ENCODE results near the gene JMJD8. TPM values are rescaled to one million over a fixed set of nuclear protein-coding genes. Genes with fewer than 3 reads are reported as not detected.
"Not testable (repeated sequence)": the region's sequence is repeated elsewhere in the genome, so short reads cannot be mapped to it uniquely, and the experiment has no call there.

JMJD8 gene
- total RNA-seq, 1 donor from 2014 or later: 28.8 TPM

GRCh38 chr16:722835-723633, 38.9 kb upstream of the JMJD8 start:
- no peak for DNase-seq (ENCODE audit: low read depth, low spot score)

DNA sequence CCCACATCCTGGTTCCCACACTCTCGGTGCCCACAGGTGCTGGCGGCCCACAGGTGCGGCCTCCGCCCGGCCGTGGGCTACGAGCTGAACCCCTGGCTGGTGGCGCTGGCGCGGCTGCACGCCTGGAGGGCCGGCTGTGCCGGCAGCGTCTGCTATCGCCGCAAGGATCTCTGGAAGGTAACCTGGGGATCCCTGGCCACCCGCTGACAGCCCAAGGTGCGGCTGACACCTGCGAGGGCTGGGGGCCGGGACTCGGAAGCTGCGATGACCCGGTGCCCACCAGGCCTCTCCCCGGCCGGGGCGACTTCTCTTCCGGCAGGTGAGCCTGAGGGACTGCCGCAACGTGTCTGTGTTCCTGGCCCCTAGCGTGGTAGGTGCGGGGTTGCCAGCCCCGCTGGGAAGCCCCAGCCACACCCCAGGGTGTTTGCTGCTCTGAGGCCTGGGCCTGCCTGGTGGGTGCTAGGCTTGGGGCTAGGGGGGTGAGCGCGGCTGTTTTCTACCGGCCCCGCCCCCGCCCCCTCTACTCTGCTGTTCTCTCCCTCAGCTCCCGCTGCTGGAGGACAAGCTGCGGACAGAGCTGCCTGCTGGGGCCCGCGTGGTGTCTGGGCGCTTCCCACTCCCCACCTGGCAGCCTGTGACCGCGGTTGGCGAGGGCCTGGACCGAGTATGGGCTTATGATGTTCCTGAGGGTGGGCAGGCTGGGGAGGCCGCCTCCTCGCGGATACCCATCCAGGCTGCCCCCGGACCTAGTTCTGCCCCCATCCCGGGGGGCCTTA, 37.8 kb upstream of the JMJD8 start:
- no peak for DNase-seq (ENCODE audit: low read depth, low spot score)

DNA sequence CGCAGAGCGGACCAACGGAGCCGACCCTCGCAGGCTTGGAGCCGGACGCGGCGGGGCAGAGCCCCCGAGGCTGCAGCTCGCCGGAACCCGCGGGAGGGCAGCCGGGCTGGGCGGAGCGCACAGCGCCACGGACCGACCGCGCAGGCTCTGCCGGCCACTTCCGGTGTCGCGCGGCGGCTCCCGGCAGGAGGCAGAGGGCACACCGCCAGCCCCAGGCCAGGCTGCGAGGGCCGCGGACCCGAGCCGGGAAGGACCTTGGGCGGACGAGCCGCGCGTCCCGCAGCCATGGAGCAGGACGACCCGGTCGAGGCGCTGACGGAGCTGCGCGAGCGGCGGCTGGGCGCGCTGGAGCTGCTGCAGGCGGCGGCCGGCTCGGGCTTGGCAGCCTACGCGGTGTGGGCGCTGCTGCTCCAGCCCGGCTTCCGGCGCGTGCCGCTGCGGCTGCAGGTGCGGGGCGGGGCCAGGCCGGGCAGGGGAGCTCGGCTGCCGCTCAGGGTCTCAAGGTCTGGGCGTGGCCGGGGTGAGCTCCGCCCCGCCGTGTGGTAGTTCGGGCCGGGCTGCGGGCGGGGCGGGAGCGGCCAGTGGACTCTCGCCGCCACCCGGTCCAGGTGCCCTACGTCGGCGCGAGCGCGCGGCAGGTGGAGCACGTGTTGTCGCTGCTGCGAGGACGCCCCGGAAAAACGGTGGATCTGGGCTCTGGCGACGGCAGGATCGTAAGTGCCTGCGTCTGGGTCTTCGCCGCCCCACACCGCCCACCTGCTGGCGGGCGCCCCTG, 37.0 kb upstream of the JMJD8 start, which contains the start of gene ANTKMT:
Gene ANTKMT, plus strand, starts transcription at position 157 of the 775 bp plus-strand sequence. Its CDS starts 129 bp downstream, at position 286.
- no peak for DNase-seq (ENCODE audit: low read depth, low spot score)

DNA sequence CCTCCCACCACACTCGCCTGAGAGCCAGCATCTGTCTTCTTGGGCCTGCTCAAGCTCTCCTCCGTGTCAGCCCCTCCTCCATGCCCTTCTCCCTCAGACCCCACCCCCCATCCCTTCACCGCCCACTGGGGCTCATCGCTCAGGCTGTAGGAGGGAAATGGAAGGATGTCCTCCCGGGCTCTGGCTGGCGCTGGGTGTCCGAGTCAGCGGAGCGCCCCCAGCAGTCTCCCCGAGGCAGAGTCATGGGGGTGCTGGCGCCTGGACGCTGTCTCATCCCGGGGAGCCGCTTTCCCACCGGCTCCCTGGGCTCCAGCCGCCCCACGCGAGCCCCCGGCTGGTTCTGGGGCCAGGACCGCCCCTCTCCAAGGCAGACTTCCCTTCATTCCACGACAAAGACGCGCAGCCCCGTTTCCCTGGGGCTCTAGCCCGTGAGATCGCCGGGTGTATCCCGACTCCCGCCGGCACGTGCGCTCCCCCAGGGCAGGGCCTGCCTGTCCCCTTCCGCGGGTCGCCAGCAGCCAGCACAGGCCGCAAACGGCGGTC, 36.4 kb upstream of the JMJD8 start:
- no peak for DNase-seq (ENCODE audit: low read depth, low spot score)

DNA sequence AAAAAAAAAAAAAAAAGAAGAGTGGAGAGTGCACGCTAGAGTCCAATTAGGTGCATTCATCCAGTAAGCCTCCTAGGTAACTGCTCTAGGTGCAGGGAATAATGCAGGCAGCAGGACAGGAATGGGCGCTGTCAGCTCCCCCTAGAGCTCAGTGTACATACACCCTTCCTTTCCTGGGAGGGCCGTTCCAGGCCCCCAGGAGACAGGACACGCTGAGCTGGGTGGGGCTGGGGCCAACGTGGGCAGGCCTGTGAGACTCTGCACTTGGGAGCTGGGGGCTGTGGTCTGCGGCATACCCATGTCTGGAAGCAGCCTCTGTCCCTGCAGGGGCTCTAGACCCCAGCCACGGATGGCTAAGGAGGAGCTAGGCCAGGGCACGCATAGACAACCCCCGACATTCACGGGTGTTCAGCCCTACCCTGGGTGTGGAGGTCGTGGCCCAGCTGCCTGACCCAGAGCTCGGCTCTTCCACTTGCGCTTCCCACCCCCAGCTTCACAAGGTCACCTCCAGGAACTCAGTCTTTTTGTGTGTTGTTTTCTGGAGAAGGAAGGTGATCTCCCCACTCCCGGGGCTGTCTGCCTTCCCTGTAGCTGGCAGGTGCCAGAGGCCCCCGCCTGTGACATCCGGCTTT, 35.8 kb upstream of the JMJD8 start:
- DNase-seq (ENCODE audit: low read depth, low spot score): no peak

GRCh38 chr16:718922-719321, 34.8 kb upstream of the JMJD8 start:
- DNase-seq (ENCODE audit: low read depth, low spot score): no peak

- no peak for DNase-seq (ENCODE audit: low read depth, low spot score)
Observed at GRCh38 chr16:718389-718788, 34.3 kb upstream of the JMJD8 start.

DNA sequence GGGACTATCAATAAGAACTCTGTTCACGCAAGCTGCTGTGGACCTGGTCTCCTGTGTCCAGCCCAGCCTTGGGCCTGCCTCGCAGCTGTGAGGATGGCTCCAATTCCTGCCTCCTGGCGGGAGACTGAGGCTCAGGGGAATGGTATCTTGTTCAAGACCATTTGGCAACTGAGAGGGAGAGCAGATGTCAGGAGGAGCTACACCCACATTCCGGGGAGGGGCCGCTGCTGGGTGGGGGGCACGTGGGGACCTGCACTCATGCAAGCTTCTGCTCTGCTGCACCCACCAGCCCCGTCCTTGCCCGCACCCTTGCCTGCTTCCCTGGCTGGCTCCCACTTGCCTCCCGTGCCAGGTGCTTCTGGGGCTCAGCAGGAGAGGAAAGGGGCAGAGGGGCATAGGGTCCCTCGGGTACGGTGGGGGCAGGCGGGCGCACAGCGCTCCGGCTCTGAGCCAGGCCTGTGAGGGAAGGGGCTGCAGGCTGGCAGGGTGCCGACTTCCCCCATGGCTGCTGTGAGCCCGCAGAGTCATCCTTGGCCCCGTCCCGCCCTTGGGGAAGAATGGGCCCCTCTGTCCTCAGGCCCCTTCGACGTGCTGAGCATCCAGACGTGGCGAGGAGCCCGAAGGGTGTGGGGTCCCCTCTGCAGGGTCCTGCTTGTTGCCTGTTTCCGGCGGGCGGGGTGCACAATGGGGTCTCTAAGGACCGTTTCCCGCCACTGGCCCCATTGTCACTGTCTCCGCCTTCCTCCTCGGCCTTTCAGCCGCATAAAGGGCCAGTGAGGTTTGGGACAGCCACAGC, 33.5 kb upstream of the JMJD8 start:
- DNase-seq (ENCODE audit: low read depth, low spot score): no peak

- DNase-seq (ENCODE audit: low read depth, low spot score): no peak
Observed at GRCh38 chr16:716768-717325, 32.7 kb upstream of the JMJD8 start.

- no peak for DNase-seq (ENCODE audit: low read depth, low spot score)
Observed at GRCh38 chr16:716200-716568, 32.0 kb upstream of the JMJD8 start.

DNA sequence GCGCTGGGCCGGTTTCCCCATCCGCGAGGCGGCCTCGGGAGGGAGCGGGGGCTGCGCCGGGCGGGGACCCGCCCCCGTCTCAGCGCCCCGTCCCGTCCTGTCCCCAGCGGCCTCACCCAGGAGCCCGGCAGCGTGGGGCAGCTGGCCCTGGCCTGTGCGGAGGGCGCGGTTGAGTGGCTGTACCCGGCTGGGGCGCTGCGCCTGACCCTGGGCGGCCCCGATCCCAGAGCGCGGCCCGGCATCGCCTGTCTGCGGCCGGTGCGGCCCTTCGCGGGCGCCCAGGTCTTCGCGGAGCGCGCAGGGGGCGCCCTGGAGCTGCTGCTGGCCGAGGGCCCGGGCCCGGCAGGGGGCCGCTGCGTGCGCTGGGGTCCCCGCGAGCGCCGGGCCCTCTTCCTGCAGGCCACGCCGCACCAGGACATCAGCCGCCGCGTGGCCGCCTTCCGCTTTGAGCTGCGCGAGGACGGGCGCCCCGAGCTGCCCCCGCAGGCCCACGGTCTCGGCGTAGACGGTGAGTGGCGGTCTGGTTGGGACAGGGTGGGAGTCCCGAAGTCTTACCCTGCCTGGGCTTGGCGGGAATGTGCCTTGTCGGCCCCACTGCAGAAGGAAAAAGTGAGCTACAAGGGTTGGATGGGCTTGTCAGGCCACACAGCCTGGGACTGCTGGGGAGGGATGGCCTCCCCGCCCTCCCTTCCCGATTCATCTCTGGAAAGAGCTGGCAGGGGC, 31.5 kb upstream of the JMJD8 start:
- no peak for DNase-seq (ENCODE audit: low read depth, low spot score)

DNA sequence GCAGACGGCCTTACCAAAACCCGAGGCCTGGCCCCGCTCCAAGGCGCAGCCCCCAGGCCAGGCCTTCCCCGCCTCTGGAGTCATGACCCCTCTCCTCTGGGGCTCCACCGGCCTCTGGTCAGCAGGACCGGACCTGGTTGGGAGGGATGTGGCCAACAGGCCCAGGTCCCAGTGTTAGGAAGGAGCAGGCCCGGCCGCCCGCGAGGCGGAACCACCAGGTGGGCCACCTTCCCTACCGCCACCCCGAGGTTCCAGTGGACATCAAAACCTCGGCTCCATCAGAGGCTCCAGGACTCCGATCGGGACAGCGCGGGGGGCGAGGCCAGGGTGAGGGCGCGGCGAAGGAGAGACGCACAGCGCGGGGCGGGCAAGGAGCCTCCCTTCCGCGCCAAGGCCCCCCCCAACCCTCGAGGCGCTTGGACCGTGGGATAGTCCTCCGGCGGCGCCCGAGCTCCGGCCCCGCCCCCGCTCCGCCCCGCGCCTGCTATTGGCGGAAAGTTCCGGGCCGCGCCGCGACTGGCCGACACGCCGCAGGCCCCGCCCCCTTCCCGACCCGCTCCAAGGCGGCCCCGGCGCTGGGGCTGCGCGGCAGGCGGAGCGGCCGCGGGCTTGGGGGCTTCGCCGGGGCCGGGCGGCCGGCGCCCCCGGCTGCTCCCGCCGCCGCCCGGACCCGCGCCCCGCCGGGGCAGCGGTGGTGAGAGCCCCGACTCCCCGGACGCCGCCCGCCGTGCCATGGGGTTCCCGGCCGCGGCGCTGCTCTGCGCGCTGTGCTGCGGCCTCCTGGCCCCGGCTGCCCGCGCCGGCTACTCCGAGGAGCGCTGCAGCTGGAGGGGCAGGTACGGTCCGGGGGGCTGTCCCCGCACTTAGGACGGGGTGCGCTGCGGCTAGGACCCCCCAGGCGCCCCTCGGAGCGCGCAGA, 30.7 kb upstream of the JMJD8 start, which contains the start of gene METRN:
Gene METRN, plus strand, starts transcription at position 561 of the 919 bp plus-strand sequence. Its CDS starts 172 bp downstream, at position 733.
- DNase-seq (ENCODE audit: low read depth, low spot score): no peak

GRCh38 chr16:714079-714478, 29.9 kb upstream of the JMJD8 start:
- DNase-seq (ENCODE audit: low read depth, low spot score): no peak

DNA sequence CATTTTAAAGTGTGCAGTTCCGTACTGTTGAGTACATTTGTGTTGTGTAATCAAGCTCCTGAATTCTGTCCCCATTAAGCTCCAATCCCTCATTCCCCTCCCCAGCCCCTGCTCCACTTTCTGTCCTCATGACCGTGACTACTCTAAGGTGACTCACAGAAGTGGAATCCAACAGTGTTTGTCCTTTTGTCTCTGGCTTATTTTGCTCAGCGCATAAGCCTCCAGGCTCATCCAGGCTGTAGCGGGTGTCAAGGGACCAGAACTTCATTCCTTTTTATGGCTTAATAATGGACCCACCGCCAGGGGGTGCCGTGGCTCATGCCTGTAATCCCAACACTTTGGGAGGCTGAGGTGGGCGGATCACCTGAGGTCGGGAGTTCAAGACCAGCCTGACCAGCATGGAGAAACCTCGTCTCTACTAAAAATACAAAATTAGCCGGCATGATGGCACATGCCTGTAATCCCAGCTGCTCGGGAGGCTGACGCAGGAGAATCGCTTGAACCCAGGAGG, 28.7 kb upstream of the JMJD8 start:
- not testable (repeated sequence) for DNase-seq (ENCODE audit: low read depth, low spot score)

DNA sequence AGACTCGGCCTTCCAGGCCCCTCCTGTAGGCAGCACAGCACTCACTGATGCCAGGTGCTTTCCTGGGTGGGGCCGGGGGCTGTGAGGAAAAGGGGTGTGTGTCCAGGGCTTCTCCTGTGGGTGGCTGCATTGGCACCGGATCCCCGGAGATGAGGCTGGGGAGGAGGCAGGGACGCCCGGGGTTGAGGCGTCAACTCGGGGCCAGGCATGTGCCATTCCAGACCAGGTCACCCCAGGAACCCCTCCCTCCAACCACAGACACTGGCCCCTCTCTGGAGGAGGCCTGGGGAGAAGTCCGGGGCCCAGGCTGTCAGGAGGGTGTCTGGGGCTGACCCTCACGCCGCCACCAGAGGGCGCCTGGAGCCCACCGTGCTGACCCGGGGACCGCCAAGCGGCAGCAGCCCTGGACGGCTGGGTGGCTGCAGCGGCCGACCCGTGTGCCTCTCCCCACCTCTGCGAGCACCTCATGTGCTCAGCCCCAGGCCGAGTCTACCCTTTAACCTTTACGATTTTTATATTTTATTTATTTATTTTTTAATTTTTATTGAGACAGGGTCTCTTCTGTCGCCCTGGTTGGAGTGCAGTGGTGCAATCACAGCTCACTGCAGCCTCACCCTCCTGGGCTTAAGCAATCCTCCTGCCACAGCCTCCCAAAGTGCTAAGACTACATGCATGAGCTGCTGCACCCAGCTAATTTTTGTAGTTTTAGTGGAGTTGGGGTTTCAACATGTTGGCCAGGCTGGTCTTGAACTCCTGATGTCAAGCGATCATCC, 27.6 kb upstream of the JMJD8 start:
- DNase-seq (ENCODE audit: low read depth, low spot score): no peak

GRCh38 chr16:711084-711483, 26.9 kb upstream of the JMJD8 start:
- DNase-seq (ENCODE audit: low read depth, low spot score): no peak

DNA sequence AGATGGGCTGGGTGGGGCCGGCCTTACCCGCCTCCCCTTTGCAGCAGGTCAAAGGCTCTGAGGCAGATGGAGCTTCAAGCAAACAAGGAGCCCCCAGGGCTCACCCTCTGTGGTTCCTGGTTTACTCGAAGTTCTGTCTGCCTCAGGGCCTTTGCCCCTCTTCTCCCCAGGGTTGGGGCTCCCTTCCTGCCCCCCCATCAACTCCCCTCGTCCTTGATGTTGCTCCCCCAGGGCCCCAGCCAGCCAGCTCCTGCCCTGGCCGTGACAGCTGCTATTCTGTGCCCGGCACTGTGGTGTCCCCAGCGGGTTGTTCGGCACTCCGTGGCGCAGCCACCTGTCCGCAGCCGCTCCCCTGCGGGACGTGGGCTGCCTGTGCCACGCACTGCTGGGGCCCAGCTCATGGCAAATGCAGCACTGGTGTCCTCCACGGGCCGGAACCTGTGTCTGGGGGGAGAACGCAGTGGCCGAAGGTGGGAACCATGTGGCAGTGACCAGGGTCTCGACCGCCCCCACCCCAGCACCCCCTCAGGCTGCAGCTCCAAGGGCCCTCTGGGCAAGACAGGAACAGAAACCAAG, 26.5 kb upstream of the JMJD8 start:
- no peak for DNase-seq (ENCODE audit: low read depth, low spot score)
